Heart right ventricle (tissue), 16 donors: ENCODE results near the gene RGS7. TPM values are rescaled to one million over a fixed set of nuclear protein-coding genes. Genes with fewer than 3 reads are reported as not detected.
"Not testable (repeated sequence)": the region's sequence is repeated elsewhere in the genome, so short reads cannot be mapped to it uniquely, and the experiment has no call there.

Source experiments
- ATAC-seq, 8 donors: fragments of 200-7000 bp; cut with Tn5 transposase; one replicate each; pipeline ENCODE4 v1.9.1; 2020; ENCODE audit warnings: mild to moderate bottlenecking in 8 of 8, moderate library complexity in 8 of 8, moderate number of reproducible peaks in 1 of 8
- DNase-seq, 2 donors: peaks; one replicate each; pipeline ENCODE4 v3.0.0-alpha.2; 2020
- H3K27ac ChIP-seq, 10 donors: fragments of 200-600 bp; sonication (generic) in 2 of 10; one replicate each; pipeline versions ENCODE4 v1.5.0 to v1.8.0; 2020 to 2022; ENCODE audit warnings: mild to moderate bottlenecking in 3 of 10
- H3K27me3 ChIP-seq, 7 donors: fragments of 200-600 bp; one replicate each; pipeline ENCODE4 v1.8.0; 2021 to 2022; ENCODE audit warnings: mild to moderate bottlenecking in 2 of 7
- H3K36me3 ChIP-seq, 9 donors: fragments of 200-600 bp; sonication (generic) in 1 of 9; one replicate each; pipeline versions ENCODE4 v1.5.0 to v1.8.0; 2020 to 2022; ENCODE audit warnings: mild to moderate bottlenecking in 2 of 9
- H3K4me1 ChIP-seq, 9 donors: fragments of 200-600 bp; sonication (generic) in 1 of 9; one replicate each; pipeline versions ENCODE4 v1.5.0 to v1.8.0; 2020 to 2022; ENCODE audit warnings: mild to moderate bottlenecking in 4 of 9
- H3K4me3 ChIP-seq, 10 donors: fragments of 200-600 bp; sonication (generic) in 2 of 10; one replicate each; pipeline versions ENCODE4 v1.5.0 to v1.8.0; 2020 to 2022; ENCODE audit warnings: mild to moderate bottlenecking in 7 of 10, moderate library complexity in 2 of 10
- H3K9me3 ChIP-seq, 11 donors: fragments of 200-600 bp in 10 of 11; sonication (generic) in 2 of 11; one replicate each; pipeline versions ENCODE4 v1.5.0 to v1.8.0; 2013 to 2022; ENCODE audit warnings: mild to moderate bottlenecking in 2 of 11, control low read depth in 1 of 11, moderate library complexity in 1 of 11
- CTCF ChIP-seq, 9 donors: fragments of 200-600 bp; sonication (generic) in 2 of 9; IDR thresholded peaks; one replicate each; pipeline versions ENCODE4 v1.5.0 to v1.8.0; 2021 to 2022; ENCODE audit warnings: antibody characterized with exemption in 9 of 9, mild to moderate bottlenecking in 5 of 9, moderate library complexity in 1 of 9
- WGBS, 2 donors: extraction: QIAGEN DNeasy Blood & Tissue Kit; methylation state at CpG; one replicate each; pipeline ENCODE4 v1.1.7; 2013; ENCODE audit warnings: inconsistent platforms in 1 of 2; 5-methylcytosine and 5-hydroxymethylcytosine counted together
- intact Hi-C, 10 donors: fragments of 100-400 bp; cut with DNase I; formaldehyde crosslinking; loops; one replicate each; pipeline versions ENCODE4 v1.11.1 to v1.14.2; 2022
- polyA plus RNA-seq, 2 donors: library from polyadenylated mRNA; stranded (reverse); fragments of 200-250 nt; gene quantifications; one replicate each; pipeline ENCODE4 v1.2.3, GENCODE V29; 2013
- total RNA-seq, 10 donors: library from RNA; stranded (reverse); fragmentation: NEBNext Ultra II Directional in 3 of 10; extraction: Animal tissue kit (Norgen Biotek cat#: 25700) in 3 of 10; gene quantifications; one replicate each; pipeline versions ENCODE4 v1.2.1 to v1.2.4, GENCODE V29; 2021 to 2023
- donor health status: Arrhythmogenic right ventricular cardiomyopathy.
- donor health status: ischemic (EF 13 %, LVEDD 7.1; RV severe dilation, severe dysfunction).
- donor health status: healthy with polysubstance abuse.
- donor health status: DM: no; HTN: yes; CAD: no.
- donor health status: DM: no; HTN: no; CAD: no.
- donor health status: ischemic (EF 25% LVEDD 6.9; RV normal size, moderate dysfunction).
- donor health status: ischemic (EF 25% LVEDD 5.7; RV mildly dilated, moderate dysfunction).
- donor health status: healthy.
- donor health status: DM: yes; HTN: yes; CAD: no.
- donor health status: Ischemic cardiomyopathy.
- donor health status: ischemic (EF 35%, LVEDD 5.7; RV mildly dilated, moderate dysfunction).
- donor health status: nonischemic (EF 11% LVEDD 7.7; RV severe dilation, severe dysfunction).
- donor health status: DM: yes; HTN: yes; CAD: no.
- donor health status: PGD.
- donor health status: ischemic (EF 29% LVEDD 5.4; RV normal size, mild dysfunction).
- donor health status: nonischemic (EF 23%, LVEDD 6.1; RV moderate dilation, normal function).

Gene RGS7
- total and polyA plus RNA-seq, 12 donors = not detected

- WGBS, 2 donors = 50 to 56% methylated on average over 4 of the region's 4 CpGs
- Histone ChIP-seq H3K4me1 (no peaks in the 10 kb centered on the region), H3K9me3 (no peaks in the 10 kb centered on the region), H3K36me3 (no peaks in the 10 kb centered on the region), H3K27me3 (no peaks in the 10 kb centered on the region), H3K4me3 (no peak overlapping the region), H3K27ac (no peak overlapping the region)
- TF ChIP-seq CTCF (IDR thresholded peaks at IDR 0.05) = no peak
- no peak for ATAC-seq
- intact Hi-C loops = no loop called here
- DNase-seq = no peak
These were observed 260.0 kb downstream of the RGS7 start for GRCh38 chr1:241096982-241097381.

- Histone ChIP-seq H3K36me3 (no peaks in the 10 kb centered on the region), H3K4me3 (no peak overlapping the region), H3K4me1 (no peaks in the 10 kb centered on the region), H3K27ac (no peak overlapping the region), H3K9me3 (no peaks in the 10 kb centered on the region), H3K27me3 (no peaks in the 10 kb centered on the region)
- DNase-seq = no peak
- 87 to 88% methylated on average over 6 of the region's 6 CpGs for WGBS, 2 donors
- no peak for TF ChIP-seq CTCF (IDR thresholded peaks at IDR 0.05)
- intact Hi-C loops = no loop called here
- no peak for ATAC-seq
These were observed 261.2 kb downstream of the RGS7 start for GRCh38 chr1:241095847-241096246.

GRCh38 chr1:241090798-241091197 lies 266.2 kb downstream of the RGS7 start:
- Histone ChIP-seq H3K27me3 (no peaks in the 10 kb centered on the region), H3K4me1 (no peaks in the 10 kb centered on the region), H3K36me3 (no peaks in the 10 kb centered on the region), H3K4me3 (no peak overlapping the region), H3K9me3 (peaks cover 0 to 5% (median 0%) of the 10 kb centered on the region in 11 donors), H3K27ac (no peak overlapping the region)
- ATAC-seq = no peak
- no peak for DNase-seq
- intact Hi-C loops = no loop called here
- TF ChIP-seq CTCF (IDR thresholded peaks at IDR 0.05) = no peak
- 67 to 69% methylated on average over 3 of the region's 3 CpGs for WGBS, 2 donors

- DNase-seq, H3K36me3 ChIP-seq, intact Hi-C loops, H3K27ac ChIP-seq, H3K4me3 ChIP-seq, H3K27me3 ChIP-seq, ATAC-seq, H3K9me3 ChIP-seq, H3K4me1 ChIP-seq: not testable (repeated sequence)
- 60 to 65% methylated on average over 1 of the region's 1 CpG for WGBS, 2 donors
These were observed 267.9 kb downstream of the RGS7 start for GRCh38 chr1:241089066-241089465.

GRCh38 chr1:241088075-241088474 lies 268.9 kb downstream of the RGS7 start:
- intact Hi-C loops, H3K36me3 ChIP-seq, DNase-seq, H3K27ac ChIP-seq, H3K27me3 ChIP-seq, H3K4me1 ChIP-seq, ATAC-seq, H3K9me3 ChIP-seq, H3K4me3 ChIP-seq: not testable (repeated sequence)
- WGBS, 2 donors = 75 to 83% methylated on average over 2 of the region's 2 CpGs

GRCh38 chr1:241086686-241087085 lies 270.3 kb downstream of the RGS7 start:
- H3K9me3 ChIP-seq = peaks cover 0 to 5% (median 0%) of the 10 kb centered on the region in 11 donors
- H3K4me3 ChIP-seq = no peak overlapping the region
- intact Hi-C loops = no loop called here
- H3K4me1 ChIP-seq = no peaks in the 10 kb centered on the region
- no peak overlapping the region for H3K27ac ChIP-seq
- H3K27me3 ChIP-seq = no peaks in the 10 kb centered on the region
- no peak for ATAC-seq
- no peaks in the 10 kb centered on the region for H3K36me3 ChIP-seq
- TF ChIP-seq CTCF (IDR thresholded peaks at IDR 0.05) = no peak
- WGBS, 2 donors = 60 to 70% methylated on average over 6 of the region's 6 CpGs
- no peak for DNase-seq
